Muscle of back (tissue), 13 donors: ENCODE data around the gene CTNND1. TPM values are rescaled to one million over a fixed set of nuclear protein-coding genes. Genes with fewer than 3 reads are reported as not detected.
"Not testable (repeated sequence)": the region's sequence is repeated elsewhere in the genome, so short reads cannot be mapped to it uniquely, and the experiment has no call there.

ENCODE experiments used
- DNase-seq, 3 donors: peaks; one replicate each; pipeline versions ENCODE4 v3.0.0 to v3.0.0-alpha.2; 2013
- long read RNA-seq, 9 donors: transcript quantifications; one replicate each; lab custom pipeline, GENCODE V29; 2026
- polyA plus RNA-seq, 10 donors: library from polyadenylated mRNA; unstranded; fragments of 120-200 nt; gene quantifications; one replicate each; pipeline ENCODE4 v1.2.1, GENCODE V29; 2013; ENCODE audit not compliant: insufficient read length in 10 of 10

CTNND1 gene, protein sequence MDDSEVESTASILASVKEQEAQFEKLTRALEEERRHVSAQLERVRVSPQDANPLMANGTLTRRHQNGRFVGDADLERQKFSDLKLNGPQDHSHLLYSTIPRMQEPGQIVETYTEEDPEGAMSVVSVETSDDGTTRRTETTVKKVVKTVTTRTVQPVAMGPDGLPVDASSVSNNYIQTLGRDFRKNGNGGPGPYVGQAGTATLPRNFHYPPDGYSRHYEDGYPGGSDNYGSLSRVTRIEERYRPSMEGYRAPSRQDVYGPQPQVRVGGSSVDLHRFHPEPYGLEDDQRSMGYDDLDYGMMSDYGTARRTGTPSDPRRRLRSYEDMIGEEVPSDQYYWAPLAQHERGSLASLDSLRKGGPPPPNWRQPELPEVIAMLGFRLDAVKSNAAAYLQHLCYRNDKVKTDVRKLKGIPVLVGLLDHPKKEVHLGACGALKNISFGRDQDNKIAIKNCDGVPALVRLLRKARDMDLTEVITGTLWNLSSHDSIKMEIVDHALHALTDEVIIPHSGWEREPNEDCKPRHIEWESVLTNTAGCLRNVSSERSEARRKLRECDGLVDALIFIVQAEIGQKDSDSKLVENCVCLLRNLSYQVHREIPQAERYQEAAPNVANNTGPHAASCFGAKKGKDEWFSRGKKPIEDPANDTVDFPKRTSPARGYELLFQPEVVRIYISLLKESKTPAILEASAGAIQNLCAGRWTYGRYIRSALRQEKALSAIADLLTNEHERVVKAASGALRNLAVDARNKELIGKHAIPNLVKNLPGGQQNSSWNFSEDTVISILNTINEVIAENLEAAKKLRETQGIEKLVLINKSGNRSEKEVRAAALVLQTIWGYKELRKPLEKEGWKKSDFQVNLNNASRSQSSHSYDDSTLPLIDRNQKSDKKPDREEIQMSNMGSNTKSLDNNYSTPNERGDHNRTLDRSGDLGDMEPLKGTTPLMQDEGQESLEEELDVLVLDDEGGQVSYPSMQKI
- polyA plus RNA-seq, result 100 to 1,000 TPM; 103 to 155 (median 134) TPM
- long read RNA-seq, donor 1, full-length matches to known transcripts, result 3 of 8 reads
- long read RNA-seq, donor 1, partial matches to known transcripts, result 5 of 8 reads
- long read RNA-seq, donor 1, other reads (novel, unspliced or antisense), result 0 of 8 reads
- long read RNA-seq, donor 2, full-length matches to known transcripts, result 5 of 10 reads
- long read RNA-seq, donor 2, partial matches to known transcripts, result 5 of 10 reads
- long read RNA-seq, donor 2, other reads (novel, unspliced or antisense), result 0 of 10 reads
- long read RNA-seq, donor 3, result 0 reads
- long read RNA-seq, donor 4, full-length matches to known transcripts, result 2 of 30 reads
- long read RNA-seq, donor 4, partial matches to known transcripts, result 28 of 30 reads
- long read RNA-seq, donor 4, other reads (novel, unspliced or antisense), result 0 of 30 reads
- long read RNA-seq, donor 5, full-length matches to known transcripts, result 3 of 3 reads
- long read RNA-seq, donor 5, partial matches to known transcripts, result 0 of 3 reads
- long read RNA-seq, donor 5, other reads (novel, unspliced or antisense), result 0 of 3 reads
- long read RNA-seq, donor 6, full-length matches to known transcripts, result 3 of 3 reads
- long read RNA-seq, donor 6, partial matches to known transcripts, result 0 of 3 reads
- long read RNA-seq, donor 6, other reads (novel, unspliced or antisense), result 0 of 3 reads
- long read RNA-seq, donor 7, full-length matches to known transcripts, result 4 of 9 reads
- long read RNA-seq, donor 7, partial matches to known transcripts, result 5 of 9 reads
- long read RNA-seq, donor 7, other reads (novel, unspliced or antisense), result 0 of 9 reads
- long read RNA-seq, donor 8, full-length matches to known transcripts, result 2 of 2 reads
- long read RNA-seq, donor 8, partial matches to known transcripts, result 0 of 2 reads
- long read RNA-seq, donor 8, other reads (novel, unspliced or antisense), result 0 of 2 reads
- long read RNA-seq, donor 9, full-length matches to known transcripts, result 2 of 2 reads
- long read RNA-seq, donor 9, partial matches to known transcripts, result 0 of 2 reads
- long read RNA-seq, donor 9, other reads (novel, unspliced or antisense), result 0 of 2 reads

DNA sequence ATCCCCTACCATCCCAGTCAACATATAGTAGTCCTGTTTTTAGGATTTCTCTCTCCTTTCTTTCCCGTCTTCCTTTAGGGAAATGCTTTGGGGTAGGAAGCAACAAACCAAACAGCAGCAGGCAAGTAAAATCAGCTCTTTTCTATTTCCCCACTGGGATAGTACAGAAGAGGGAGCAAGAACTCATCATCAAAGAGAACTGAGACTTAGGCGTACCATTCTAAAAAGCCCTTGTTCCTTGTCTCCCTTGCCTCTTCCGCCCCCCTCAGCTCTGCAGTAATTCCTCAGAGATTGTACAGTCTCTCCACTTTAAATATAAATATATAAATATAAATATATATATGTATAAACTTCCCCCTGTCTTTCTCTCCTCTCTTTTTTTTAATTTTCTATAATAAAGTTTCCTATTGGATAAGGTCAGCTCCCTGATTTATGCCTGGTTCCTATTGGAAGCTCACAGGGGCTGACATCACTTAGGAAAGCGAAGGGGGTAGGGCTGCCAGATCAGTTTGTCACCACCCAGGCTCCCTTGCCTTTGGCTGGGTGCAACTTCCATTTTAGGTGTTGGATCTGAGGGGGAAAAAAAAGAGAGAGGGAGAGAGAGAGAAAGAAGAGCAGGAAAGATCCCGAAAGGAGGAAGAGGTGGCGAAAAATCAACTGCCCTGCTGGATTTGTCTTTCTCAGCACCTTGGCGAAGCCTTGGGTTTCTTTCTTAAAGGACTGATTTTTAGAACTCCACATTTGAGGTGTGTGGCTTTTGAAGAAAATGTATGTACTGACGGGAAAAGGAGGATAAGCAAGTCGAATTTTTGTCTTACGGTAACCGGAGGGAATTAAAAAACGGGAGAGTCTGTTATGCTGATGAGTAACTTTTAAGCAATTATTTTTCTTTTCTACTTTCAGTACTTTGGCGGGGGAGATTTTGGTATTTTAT, at the start of gene CTNND1:
Gene CTNND1, plus strand, starts transcription at position 502 of the 934 bp plus-strand sequence. CDS start 29,677 bp downstream, outside the sequence.
- DNase-seq, result peak; percentile 97 to 98 (median 98)

GRCh38 chr11:57712256-57713150, 49.1 kb upstream of the CTNND1 start, which contains the start of gene TMX2:
TMX2 (plus strand) TSS chr11:57712593; CDS start chr11:57712619, 26 bp downstream.
- DNase-seq, result peak; percentile 95 to 99 (median 98)

- no peak for DNase-seq
These were observed 47.8 kb upstream of the CTNND1 start for GRCh38 chr11:57713835-57714234.

DNA sequence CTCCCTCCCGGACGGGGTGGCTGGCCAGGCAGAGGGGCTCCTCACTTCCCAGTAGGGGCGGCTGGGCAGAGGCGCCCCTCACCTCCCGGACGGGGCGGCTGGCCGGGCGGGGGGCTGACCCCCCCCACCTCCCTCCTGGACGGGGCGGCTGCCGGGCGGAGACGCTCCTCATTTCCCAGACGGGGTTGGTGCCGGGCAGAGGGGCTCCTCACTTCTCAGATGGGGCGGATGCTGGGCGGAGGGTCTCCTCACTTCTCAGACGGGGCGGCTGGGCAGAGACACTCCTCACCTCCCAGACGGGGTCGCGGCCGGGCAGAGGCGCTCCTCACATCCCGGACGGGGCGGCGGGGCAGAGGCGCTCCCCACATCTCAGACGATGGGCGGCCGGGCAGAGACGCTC, 44.9 kb upstream of the CTNND1 start:
- DNase-seq, result not testable (repeated sequence)

- no peak for DNase-seq
These were observed 34.4 kb upstream of the CTNND1 start for GRCh38 chr11:57727185-57727584.

GRCh38 chr11:57728829-57729228, 32.8 kb upstream of the CTNND1 start:
- DNase-seq, result no peak

GRCh38 chr11:57729479-57729878, 32.1 kb upstream of the CTNND1 start:
- DNase-seq, result no peak

DNA sequence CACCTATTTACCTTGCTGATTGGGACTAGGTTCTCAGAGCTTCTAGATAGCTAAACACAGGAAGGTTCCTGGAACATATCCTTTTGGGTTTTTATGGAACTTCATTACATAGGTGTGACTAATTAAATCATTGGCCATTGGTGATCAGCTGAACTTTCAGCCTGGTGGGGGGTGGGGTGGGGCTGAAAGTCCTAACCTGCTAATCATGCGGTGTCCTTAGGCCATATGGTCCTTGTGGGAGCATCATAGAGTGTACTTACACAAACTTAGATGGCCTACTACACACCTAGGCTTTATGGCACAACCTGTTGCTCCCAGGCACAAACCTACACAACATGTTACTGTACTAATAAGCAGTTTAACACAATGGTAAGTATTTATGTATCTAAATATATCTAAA, 28.9 kb upstream of the CTNND1 start:
- no peak for DNase-seq

GRCh38 chr11:57735619-57736298, 25.8 kb upstream of the CTNND1 start:
- no peak for DNase-seq

GRCh38 chr11:57741132-57742086, 20.2 kb upstream of the CTNND1 start, which contains the start of gene SELENOH:
SELENOH (plus strand) TSS chr11:57741491; CDS start chr11:57741596, 105 bp downstream.
- peak; percentile 96 to 98 (median 96) for DNase-seq

DNA sequence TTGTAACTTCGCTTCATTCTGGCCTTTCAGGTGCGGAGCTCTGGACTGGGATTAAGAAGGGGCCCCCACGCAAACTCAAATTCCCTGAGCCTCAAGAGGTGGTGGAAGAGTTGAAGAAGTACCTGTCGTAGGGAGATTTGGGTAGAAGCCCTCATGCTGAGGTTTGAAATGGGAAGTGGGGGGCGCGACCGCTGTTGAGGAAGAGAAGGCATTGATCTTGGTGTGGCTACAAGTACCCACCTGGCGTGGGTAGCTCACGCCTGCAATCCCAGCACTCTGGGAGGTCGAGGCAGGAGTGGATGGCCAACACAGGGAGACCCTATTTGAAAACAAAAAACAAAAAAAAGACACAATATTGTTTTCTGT, 19.5 kb upstream of the CTNND1 start:
- no peak for DNase-seq

- DNase-seq, result no peak
These were observed 17.2 kb upstream of the CTNND1 start for GRCh38 chr11:57744357-57744756.

DNA sequence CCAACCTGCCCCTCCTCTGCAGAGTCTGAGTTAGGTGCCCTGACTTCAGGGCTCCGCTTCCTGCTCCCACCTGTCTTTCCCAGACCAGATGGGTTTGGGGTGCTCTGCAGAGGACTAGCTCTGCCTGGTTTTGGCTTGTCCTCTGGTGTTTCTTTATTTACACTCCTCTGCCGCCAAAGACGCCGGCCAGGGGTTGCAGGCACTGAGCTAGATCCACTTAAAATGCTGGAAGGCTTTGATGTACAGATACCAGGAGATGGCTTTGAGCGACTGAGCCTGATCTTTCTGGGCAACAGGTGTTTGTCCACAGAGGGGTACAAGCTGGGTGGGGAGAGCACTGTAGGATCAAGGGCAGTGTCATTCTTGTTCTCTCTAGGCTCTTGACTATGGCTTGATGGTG, 16.4 kb upstream of the CTNND1 start:
- no peak for DNase-seq

GRCh38 chr11:57746920-57747319, 14.7 kb upstream of the CTNND1 start:
- no peak for DNase-seq

DNA sequence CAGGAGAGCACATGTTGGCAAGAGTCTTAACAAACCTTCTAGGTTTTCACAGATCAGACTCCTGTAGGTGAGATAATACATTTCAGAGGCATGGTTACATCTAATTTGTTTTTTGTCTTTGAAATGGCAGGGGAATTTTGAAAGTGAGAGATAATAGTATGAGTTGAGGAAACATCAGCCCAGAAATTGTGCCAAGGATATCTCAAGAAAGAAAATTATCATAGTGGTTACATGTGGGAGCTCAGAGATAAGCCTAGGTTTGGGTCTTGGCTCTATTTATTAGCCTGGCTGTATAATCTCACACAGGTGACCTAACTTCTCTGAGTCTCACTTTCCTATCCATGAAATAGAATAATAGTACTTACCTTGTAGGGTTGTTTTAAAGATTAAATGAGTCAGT, 10.4 kb upstream of the CTNND1 start:
- DNase-seq, result no peak
